Measurements from ENCODE around the gene HPN.
"Not testable (repeated sequence)": the region's sequence is repeated elsewhere in the genome, so short reads cannot be mapped to it uniquely, and the experiment has no call there.

GRCh38 chr19:35101949-35102348 is 60.4 kb downstream of the HPN start:
- TF ChIP-seq CTCF (tag by site-specific recombination; IDR thresholded peaks at IDR 0.05); OSR2 (tag by site-specific recombination; IDR thresholded peaks at IDR 0.05); PBX3 (CRISPR knock-in tag; IDR thresholded peaks at IDR 0.05); ZSCAN30 (tag by site-specific recombination; IDR thresholded peaks at IDR 0.05); ZEB2 (tag by site-specific recombination; IDR thresholded peaks at IDR 0.05); ZNF433 (tag by site-specific recombination; IDR thresholded peaks at IDR 0.05; ENCODE audit: low read depth); ZNF138 (tag by site-specific recombination; IDR thresholded peaks at IDR 0.05; ENCODE audit: borderline replicate concordance); SP7 (tag by site-specific recombination; IDR thresholded peaks at IDR 0.05); ATF2 (tag by site-specific recombination; IDR thresholded peaks at IDR 0.05; ENCODE audit: low read depth); ZNF76 (tag by site-specific recombination; IDR thresholded peaks at IDR 0.05; ENCODE audit: borderline replicate concordance, low read depth); PATZ1 (tag by site-specific recombination; IDR thresholded peaks at IDR 0.05); ZNF639 (tag by site-specific recombination; IDR thresholded peaks at IDR 0.05); ZNF645 (tag by site-specific recombination; IDR thresholded peaks at IDR 0.05): not testable (repeated sequence)
